NCI-H146 (cell line): ENCODE data around the gene PANK3.
"Not testable (repeated sequence)": the region's sequence is repeated elsewhere in the genome, so short reads cannot be mapped to it uniquely, and the experiment has no call there.

Experiments used
- DNase-seq: peaks from one replicate; lab custom pipeline; 2025; lab: John Stamatoyannopoulos, UW

The PANK3 gene

DNA sequence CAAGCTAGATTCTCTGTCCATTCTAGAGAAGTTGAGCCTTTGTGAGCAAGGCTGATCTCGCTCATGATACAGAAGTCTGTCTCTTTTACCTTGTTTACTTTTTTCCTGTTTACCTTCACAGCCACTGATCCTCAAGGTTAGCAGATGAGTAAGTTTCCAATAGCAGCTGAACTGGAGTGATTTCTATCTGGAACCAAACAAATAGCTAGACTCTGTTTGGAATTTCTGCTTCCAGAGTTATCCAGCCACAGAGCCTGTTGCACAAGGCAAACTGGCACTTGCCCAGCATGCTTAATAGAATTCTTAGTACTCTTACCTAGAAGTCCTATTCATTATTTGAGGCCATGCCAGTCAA lies 12.8 kb upstream of the PANK3 start:
- DNase-seq = no peak

DNA sequence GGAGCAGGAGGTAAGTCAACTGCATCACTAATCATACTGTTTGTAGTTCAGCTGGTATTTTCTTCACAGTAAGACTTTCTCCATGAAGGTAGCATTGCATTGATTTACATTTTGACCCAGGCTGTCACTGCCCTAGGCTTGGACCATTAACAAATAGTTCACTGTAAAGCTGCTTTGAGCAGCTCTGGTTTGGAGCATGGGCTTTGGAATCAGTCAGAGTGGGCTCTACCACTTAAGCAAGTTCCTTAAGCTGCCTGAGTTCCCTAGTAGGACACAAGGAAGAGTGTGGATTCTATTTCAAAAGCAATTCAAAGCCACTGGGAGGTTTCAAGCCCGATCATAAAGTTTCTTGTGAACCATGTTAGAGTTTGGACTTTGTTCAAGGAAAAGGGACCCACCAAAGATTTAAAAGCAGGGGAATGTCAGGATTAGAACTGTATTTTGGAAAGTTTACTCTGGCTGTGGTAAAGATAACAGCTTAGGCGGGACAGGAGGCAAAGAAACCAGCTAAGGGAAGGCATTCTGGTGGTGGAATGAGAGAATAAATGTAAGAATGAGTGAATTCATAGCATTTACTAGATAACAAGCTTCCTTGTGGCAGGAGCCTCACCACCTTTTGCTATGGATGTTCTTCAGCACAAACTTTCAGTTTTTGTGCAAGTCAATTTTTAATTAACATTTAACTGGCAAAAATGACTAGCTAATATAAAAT lies 12.3 kb upstream of the PANK3 start:
- no peak for DNase-seq

DNA sequence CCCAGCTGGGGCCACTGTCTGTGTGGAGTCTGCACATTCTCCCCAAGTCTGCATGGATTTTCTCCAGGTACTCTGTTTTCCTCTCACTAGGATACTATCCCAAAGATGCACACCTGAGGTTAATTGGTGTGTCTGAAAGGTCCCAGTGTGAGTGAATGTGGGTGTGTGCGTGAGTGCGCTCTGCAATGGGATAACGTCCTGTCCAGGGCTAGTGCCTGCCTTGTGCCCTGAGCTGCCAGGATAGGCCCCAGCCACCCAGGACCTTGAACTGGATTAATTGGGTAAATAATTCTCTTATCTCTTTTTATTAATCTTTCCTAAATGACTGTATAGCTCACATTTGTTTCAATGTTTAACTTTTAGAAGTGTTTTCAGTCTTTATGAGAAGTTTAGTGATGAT lies 11.5 kb upstream of the PANK3 start:
- no peak for DNase-seq

DNA sequence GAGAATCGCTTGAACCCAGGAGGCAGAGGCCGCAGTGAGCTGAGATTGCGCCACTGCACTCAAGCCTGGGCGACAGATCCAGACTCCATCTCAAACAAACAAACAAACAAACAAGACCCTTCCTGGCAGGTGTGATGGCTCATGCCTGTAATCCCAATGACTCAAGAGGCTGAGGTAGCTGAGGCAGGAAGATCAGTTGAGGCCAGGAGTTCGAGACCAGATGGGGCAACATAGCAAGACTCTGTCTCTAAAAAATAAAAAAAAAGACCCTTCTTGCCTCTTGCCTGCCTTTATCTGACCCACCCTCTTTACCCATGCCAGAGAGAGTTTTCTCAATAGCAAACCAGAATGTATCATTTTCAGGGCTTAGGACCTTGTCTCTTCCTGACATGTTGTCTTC lies 8.8 kb upstream of the PANK3 start:
- DNase-seq = no peak

DNA sequence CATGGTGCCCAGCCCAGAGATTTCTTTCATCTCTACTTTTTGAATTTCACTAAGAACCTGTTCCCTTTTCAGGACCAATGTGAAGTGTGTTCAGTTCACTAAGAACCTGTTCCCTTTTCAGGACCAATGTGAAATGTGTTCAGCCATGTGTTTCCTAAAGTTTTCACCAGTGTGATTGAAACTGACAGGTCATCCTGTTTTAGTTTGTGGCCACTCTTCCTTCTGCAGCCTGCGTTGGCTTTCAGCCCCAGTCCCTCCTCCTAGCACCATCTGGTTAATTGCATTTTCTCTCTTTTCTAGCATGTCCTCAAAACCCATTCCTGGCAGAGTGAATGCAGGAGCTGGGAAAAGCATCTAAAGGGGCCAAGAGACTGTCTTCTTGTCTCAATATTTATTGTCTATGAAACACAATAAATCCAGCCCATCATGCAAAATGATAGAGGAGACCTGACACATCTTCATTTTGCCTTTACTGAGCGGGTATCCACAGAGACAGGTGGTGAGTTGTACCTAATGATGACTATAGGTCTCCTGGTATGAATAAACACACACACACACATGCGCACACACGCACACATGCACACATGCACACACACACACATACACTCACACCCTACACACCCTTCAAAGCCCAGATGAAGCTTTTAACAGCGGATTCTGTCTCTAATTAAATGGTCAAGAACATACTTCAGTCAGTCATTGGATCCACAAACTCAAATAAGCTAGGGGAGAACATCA lies 6.1 kb upstream of the PANK3 start:
- DNase-seq = no peak

DNA sequence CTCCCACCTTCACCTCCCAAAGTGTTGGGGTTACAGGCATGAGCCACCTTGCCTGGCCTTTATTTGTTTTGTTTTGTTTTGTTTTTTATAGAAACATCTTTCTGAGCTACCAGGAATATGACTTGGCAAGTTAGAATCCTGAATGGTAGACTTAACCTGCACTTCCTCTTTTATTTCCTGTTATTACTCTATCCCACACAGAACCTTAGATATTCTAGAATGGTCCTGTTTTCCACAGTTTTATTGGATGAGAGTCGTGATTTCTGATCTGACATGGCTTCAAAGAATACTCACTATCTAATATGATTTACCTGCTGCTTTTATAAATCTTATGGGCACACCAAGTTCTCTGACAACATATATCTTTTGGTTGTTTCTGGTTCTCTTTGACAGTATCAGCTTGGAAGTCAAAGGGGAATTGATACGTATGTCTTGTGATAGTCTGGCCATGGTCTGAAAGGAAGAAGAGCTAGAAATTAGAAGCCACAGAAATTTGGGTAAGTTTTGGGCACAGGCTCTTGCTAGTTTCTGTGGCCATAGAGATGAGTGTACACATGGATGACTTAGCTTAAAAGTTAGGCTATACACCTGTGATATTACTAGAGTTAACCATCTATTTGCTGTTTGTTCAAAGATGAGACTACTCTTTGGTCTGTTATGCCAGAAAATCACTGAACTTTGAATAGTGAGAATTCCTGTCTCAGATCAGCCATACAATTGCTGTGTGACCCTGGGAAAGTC lies 4.7 kb upstream of the PANK3 start:
- DNase-seq = no peak

DNA sequence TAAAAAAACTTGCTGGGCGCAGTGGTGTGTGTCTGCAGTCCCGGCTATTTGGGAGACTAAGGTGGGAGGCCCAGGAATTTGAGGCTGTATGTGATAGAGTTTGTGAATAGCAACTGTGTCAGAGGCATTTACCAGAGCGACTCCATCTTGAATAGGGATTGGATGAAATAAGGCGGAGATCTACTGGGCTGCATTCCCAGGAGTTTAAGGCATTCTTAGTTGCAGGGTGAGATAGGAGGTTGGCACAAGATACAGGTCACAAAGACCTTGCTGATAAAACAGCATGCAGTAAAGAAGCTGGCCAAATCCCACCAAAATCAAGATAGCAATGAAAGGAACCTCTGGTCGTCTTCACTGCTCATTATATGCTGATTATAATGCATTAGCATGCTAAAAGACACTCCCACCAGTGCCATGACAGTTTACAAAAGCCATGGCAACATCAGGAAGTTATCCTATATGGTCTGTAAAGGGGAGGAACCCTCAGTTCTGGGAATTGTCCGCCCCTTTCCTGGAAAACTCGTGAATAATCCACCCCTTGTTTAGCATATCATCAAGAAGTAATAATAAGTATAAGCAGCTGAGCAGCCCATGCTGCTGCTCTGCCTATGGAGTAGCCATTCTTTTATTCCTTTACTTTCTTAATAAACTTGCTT lies 1.8 kb upstream of the PANK3 start:
- not testable (repeated sequence) for DNase-seq

DNA sequence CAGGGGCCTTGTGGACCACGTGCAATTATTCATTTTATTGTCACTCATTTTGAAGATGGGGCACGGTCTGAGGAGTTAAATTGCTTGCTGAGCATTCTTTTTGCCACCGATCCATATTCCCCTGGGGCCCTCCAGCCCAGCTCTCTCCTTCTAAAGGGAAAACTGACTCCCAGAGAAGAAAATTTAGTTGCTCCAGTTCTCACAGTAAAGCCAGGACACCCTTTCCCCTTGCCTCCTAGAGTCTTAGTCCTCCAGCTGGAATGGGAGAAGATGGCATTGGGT lies 1.0 kb upstream of the PANK3 start:
- peak; percentile 14 for DNase-seq

DNA sequence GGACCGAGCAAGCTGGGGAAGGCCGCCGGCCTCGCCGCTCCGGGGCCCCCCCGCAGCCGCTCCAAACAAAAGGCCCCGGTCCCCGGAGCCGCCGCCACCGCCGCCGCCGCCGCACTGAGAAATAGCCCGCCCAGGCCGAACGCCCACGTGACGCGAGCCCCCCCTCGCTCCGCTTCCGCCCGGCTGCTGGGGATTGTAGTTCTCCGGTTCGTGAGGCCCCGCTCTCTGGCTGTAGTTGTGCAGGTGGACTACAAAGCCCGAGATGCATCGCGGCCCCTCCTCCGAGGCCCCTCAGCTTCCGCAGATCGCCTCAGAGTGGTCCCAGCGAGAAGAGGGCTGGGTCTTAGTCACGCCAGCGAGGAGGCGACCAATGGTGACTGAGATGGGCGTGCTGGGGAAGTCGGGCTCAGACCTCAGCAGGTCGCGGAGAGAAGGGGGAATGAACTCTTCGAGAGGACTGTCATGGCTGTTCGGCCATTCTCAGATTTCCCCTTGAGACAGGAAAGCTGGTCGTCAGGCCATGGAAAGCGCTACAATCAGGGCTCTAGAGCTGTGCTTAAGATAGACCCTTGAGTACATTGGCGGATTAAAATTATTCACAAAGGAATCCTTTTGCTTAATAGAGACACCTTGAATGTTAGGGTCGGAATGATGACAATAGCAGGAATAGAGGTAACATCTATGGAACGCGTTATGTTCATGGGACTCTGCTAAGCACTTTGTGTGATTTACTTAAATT lies 489 bp upstream of the PANK3 start:
- DNase-seq = peak; percentile 96

DNA sequence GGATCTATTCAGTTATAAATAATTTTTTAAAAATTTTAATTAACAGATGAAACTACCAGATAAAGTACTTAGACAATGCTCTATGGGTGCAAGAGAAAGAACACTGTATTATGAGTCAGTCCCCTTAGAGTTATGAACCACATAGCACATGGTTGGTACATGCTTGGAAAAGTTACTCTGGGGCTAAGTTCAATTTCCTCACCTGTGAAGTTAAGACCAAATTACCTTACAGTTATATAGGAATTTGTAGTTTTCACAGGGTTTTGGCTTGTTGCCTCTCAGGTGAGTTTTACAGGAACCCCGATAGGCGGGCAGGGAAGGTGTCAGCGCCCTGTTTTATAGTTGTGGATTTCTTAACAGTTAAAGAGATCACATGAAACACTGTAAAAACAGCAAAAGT lies 1.2 kb downstream of the PANK3 start:
- DNase-seq = no peak

DNA sequence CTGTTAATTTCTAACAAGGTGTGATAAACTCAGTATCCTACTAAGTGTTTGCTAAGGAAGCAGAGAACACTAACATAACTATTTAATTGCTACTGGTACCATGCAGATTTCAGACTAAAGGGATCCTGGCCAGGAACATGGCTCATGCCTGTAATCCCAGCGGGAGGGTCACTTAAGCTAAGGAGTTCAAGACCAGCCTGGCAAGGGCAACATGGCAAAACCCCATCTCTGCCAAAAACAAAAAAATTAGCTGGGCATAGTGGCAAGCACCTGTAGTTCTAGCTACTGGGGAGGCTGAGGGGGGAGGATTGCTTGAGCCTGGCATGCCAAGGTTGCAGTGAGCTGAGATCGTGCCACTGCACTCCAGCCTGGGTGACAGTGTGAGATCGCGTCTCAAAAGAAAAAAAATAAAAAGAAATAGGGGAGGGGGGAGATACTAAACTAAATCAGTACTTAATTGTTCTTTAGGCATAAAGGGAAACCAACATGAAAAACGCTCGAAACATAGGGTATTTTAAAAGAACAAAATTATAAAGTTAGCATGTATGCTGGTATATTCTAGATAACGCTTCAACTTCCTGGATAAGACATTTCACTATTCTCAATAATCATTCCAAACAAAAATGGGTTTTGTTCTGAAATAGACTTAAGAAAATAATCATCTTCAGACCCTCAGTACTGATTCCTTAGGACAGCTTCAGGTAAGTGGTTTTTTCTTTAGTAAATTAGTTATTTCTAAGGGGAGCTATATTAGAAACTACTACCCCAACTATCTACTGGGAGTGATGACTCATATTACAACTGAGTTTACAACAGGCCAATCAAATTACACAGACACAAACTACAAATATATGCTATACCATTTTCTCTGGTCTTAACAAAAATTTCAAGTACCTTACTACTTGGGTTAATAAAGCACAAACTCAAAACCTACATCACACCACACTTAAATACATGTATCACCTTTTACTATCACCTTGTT lies 3.5 kb downstream of the PANK3 start:
- DNase-seq = no peak

DNA sequence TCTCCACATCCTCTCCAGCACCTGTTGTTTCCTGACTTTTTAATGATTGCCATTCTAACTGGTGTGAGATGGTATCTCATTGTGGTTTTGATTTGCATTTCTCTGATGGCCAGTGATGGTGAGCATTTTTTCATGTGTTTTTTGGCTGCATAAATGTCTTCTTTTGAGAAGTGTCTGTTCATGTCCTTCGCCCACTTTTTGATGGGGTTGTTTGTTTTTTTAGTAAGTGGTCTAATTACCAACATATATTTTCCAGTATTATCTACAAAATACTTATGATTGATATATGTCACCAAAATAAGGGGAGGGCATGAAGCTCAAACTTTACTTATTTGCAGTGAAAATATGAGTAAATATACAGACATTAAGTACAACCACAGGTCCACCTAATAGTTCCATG lies 5.0 kb downstream of the PANK3 start:
- not testable (repeated sequence) for DNase-seq

DNA sequence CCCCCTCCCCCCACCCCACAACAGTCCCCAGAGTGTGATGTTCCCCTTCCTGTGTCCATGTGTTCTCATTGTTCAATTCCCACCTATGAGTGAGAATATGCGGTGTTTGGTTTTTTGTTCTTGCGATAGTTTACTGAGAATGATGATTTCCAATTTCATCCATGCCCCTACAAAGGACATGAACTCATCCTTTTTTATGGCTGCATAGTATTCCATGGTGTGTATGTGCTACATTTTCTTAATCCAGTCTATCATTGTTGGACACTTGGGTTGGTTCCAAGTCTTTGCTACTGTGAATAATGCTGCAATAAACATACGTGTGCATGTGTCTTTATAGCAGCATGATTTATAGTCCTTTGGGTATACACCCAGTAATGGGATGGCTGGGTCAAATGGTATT lies 5.5 kb downstream of the PANK3 start:
- DNase-seq = not testable (repeated sequence)

DNA sequence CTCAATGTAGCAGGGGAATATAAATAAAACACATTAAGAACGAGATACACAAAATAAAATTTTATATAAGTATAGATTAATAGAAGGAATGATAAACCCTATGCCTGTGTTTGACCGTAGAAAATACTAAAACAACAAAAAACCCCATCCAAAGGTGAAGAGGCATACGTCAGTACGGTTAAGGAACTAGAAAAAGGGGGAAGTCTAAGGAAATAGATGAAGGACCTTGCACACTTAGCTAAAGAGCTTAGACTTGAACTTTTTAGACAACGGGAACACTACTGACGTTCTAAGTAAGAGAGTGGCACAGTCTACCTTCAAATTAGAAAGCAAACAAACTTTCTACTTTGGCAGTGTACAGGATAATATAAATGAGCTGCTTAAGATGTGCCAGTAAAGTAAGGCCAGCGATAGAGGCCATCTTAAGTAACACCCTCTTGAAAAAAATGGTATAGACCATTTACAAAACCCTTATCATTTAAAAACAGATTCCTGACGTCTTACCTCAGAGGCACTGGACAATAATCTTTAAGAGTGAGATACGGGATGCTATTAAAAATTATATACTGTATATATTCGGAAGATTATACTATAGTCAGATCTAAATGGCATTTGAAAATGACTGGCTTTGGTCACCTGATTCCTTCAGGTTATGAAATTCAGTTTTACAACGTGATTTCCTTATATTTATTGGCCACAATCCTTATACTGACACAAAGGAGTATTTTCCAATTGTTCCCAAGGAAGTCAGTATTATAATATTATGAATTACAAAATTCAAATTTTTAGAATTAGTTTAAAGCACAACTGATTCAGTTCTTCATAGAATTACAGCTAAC lies 8.5 kb downstream of the PANK3 start:
- DNase-seq = no peak

DNA sequence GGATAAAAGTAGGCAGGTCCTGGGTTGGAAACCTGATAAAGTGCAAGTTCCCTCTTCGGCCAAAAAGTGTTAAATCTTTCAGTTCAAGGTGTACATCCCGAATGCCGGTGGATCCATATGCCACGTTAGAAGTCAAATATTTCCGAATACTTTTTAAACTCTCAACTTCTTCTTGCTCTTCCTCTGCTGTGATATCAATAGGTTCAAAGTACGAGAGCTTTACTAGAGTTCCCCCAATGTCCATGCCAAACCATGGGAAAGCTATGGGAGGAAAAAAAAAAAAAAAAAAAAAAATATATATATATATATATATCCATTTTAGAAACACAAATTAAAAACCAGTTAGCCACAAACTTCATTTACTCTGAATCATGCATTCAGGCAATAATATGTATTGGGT lies 10.4 kb downstream of the PANK3 start:
- DNase-seq = no peak

DNA sequence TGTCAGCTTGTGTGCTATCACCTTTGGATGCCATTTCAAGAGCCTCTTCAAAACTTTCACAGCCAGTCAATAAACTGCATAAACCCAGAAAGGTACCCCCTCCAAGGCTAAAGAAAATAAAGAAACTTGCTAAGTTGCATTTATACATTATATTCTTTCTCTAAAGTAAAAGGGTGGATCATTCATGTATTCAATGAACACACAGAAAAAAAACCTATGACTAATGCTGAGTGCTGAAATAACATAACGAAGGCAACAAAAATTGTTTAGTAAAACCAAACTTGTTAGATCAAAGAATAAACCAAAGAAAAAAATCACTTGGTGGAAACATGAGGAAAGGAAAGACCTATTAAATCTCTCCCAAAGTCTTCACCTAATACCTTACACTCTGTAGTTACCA lies 15.2 kb downstream of the PANK3 start:
- DNase-seq = no peak

DNA sequence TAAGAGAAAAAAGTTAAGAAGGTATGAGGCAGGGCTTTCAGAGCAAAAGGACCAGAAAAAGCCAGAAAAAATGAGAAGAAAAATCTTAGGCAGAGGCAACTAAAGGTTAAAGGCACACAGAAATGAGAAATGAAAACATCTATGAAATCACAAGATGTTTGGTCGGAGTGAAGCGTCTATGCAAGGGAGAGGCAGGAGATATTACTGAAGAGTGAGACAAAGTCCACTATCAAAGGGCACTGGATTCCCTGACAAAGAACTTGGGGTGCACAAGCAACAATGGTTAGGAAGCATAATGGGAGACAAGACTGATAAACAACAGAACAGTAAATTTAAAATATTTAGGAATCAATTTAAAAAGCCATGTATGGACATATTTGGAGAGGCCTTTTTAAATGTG lies 16.9 kb downstream of the PANK3 start:
- no peak for DNase-seq

DNA sequence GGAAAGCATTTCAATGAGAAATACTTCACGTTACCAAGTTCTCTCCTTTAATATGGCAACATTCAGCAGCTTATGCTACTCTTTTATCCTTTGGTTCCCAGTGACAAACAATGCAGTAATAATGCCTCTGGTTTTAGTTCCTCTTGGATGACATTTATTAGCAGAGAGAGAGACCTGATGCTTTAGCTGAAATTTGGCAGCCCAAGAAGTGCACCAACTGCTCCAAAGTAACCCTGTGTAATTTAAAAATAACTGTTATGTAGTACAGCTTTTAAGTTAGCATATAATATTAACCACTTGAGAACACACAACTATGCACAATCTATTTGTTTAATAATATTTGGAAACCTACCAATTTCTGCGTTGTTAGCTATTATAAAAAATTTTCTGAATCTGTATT lies 21.8 kb downstream of the PANK3 start:
- no peak for DNase-seq

DNA sequence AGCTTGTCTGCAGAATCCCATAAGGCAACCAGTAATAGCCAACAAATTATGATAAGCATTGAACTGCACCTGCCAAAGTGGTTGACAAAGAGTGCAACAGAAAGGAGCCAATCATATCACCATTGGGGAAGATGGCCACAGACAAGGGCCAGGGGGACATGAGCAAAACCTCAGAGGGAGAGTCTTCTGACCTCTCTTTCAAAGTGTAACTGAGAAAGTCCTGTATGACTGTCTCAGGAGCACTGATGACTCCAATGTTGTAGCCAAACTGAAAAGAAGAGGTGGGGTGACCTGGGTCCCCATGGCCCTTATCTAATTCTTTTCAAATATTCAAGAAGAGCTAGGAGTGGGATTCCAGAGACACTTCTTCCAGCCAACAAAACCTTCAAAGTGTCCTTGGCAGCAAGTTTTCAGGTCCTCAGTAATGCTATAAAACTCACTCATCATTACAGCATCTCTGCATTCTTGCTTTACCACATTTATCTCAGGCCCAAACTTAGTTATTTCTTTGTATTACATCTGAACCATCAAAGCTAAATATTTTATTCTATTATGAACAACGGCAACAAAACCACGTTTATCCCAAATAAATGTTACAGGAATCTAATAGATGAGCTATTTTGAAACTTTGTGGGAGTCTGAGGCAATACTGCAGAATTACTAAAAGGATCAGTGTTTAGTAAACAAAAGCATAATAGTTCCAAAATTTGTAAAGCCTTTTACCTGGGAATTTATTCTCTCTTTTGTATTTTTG lies 25.6 kb downstream of the PANK3 start:
- no peak for DNase-seq
